IMR-90 (cell line): Measurements from ENCODE around the gene STRN. TPM values are rescaled to one million over a fixed set of nuclear protein-coding genes. Genes with fewer than 3 reads are reported as not detected.

Experiments used
- ATAC-seq: fragments of 200-7000 bp; cut with Tn5 transposase; 2 replicates; pipeline ENCODE4 v1.9.1; 2020; ENCODE audit warnings: low read depth, mild to moderate bottlenecking, moderate library complexity
- BruUV-seq: library from RNA; stranded (reverse); fragments of 400-500 nt; replicated peaks from 2 replicates; lab custom pipeline; 2021; lab: Mats Ljungman, UMichigan
- CTCF ChIA-PET: fragments of 300-600 bp; formaldehyde crosslinking; extraction: SDS; loops from one replicate; lab custom pipeline; 2021; ENCODE audit warnings: antibody characterized with exemption; lab: Yijun Ruan, JAX
- POLR2A ChIA-PET: fragments of 300-600 bp; sonication (Branson Sonifier 250); formaldehyde crosslinking; loops from one replicate; lab custom pipeline; 2022; ENCODE audit warnings: antibody characterized with exemption; ENCODE audit not compliant: unreplicated experiment; lab: Charles Lee
- DNase-seq: peaks from one replicate; pipeline ENCODE4 v3.0.0; 2013
- H2AFZ ChIP-seq: replicated peaks from 2 replicates; pipeline ENCODE3; 2013; ENCODE audit warnings: low read length, mild to moderate bottlenecking; ENCODE audit not compliant: poor library complexity
- H2AK5ac ChIP-seq: 2 replicates; pipeline ENCODE4 v1.6.1; 2013; ENCODE audit warnings: low read depth, low read length, inconsistent platforms
- H2AK9ac ChIP-seq: replicated peaks from 2 replicates; pipeline ENCODE3; 2013; ENCODE audit warnings: mild to moderate bottlenecking, low read depth, low read length, moderate library complexity; ENCODE audit not compliant: poor library complexity
- H2BK120ac ChIP-seq: 2 replicates; pipeline ENCODE4 v1.6.1; 2013; ENCODE audit warnings: low read depth, low read length, inconsistent platforms
- H2BK15ac ChIP-seq: 3 replicates; pipeline ENCODE4 v1.6.1; 2013; ENCODE audit warnings: low read depth, low read length, inconsistent platforms
- H2BK20ac ChIP-seq: 2 replicates; pipeline ENCODE4 v1.6.1; 2013; ENCODE audit warnings: low read depth, mild to moderate bottlenecking, inconsistent platforms, low read length, moderate library complexity
- H2BK5ac ChIP-seq: 2 replicates; pipeline ENCODE4 v1.6.1; 2013; ENCODE audit warnings: mild to moderate bottlenecking, low read depth, low read length, inconsistent platforms; ENCODE audit not compliant: poor library complexity, severe bottlenecking
- H3K14ac ChIP-seq: replicated peaks from 2 replicates; pipeline ENCODE4 v1.6.1; 2013; ENCODE audit warnings: low read depth, low read length, inconsistent platforms
- H3K18ac ChIP-seq: 2 replicates; pipeline ENCODE4 v1.6.1; 2013; ENCODE audit warnings: low read depth, low read length, control low read depth
- H3K23ac ChIP-seq: 2 replicates; pipeline ENCODE4 v1.6.1; 2013; ENCODE audit warnings: low read depth, low read length, inconsistent platforms
- H3K27ac ChIP-seq: 2 replicates; pipeline ENCODE4 v1.5.1; 2013; ENCODE audit warnings: mild to moderate bottlenecking, control low read depth, low read length; ENCODE audit not compliant: insufficient read depth
- H3K27me3 ChIP-seq: 2 replicates; pipeline ENCODE4 v1.6.1; 2013; ENCODE audit warnings: low read length; ENCODE audit not compliant: control insufficient read depth, insufficient read depth
- H3K36me3 ChIP-seq: 2 replicates; pipeline ENCODE4 v1.6.1; 2013; ENCODE audit warnings: low read length, mixed read lengths; ENCODE audit not compliant: control insufficient read depth, insufficient read depth
- H3K4ac ChIP-seq: 2 replicates; pipeline ENCODE4 v1.6.1; 2013; ENCODE audit warnings: low read depth, low read length, inconsistent platforms
- H3K4me1 ChIP-seq: 2 replicates; pipeline ENCODE4 v1.6.1; 2013; ENCODE audit warnings: low read length, mixed read lengths; ENCODE audit not compliant: control insufficient read depth, insufficient read depth
- H3K4me2 ChIP-seq: 2 replicates; pipeline ENCODE4 v1.6.1; 2013; ENCODE audit warnings: low read depth, mild to moderate bottlenecking, control low read depth, low read length, moderate library complexity
- H3K4me3 ChIP-seq: 2 replicates; pipeline ENCODE4 v1.5.1; 2013; ENCODE audit warnings: low read depth, mild to moderate bottlenecking, control low read depth, low read length, moderate library complexity; ENCODE audit not compliant: insufficient read depth
- H3K56ac ChIP-seq: 2 replicates; pipeline ENCODE4 v1.6.1; 2013; ENCODE audit warnings: low read length, inconsistent platforms; ENCODE audit not compliant: insufficient read depth; ENCODE audit errors: extremely low read depth
- H3K79me1 ChIP-seq, 2 experiments: 2 replicates each; pipeline ENCODE4 v1.6.1; 2013; ENCODE audit warnings: low read length in 2 of 2, inconsistent platforms in 1 of 2, low read depth in 1 of 2
- H3K9ac ChIP-seq: 2 replicates; pipeline ENCODE4 v1.6.1; 2013; ENCODE audit warnings: low read depth, low read length, control low read depth
- H3K9me1 ChIP-seq: 2 replicates; pipeline ENCODE4 v1.6.1; 2013; ENCODE audit warnings: low read length, inconsistent platforms; ENCODE audit not compliant: insufficient read depth
- H3K9me3 ChIP-seq: 2 replicates; pipeline ENCODE4 v1.6.1; 2013; ENCODE audit warnings: low read length; ENCODE audit not compliant: control insufficient read depth, insufficient read depth
- H4K20me1 ChIP-seq: 2 replicates; pipeline ENCODE4 v1.6.1; 2013; ENCODE audit warnings: low read length, inconsistent platforms; ENCODE audit not compliant: insufficient read depth
- H4K5ac ChIP-seq: 2 replicates; pipeline ENCODE4 v1.6.1; 2013; ENCODE audit warnings: mild to moderate bottlenecking, low read depth, low read length, control low read depth
- H4K8ac ChIP-seq, 2 experiments: 2 replicates each; pipeline ENCODE4 v1.6.1; 2013; ENCODE audit warnings: low read depth in 2 of 2, low read length in 2 of 2, control low read depth in 1 of 2, inconsistent platforms in 1 of 2
- H4K91ac ChIP-seq: 2 replicates; pipeline ENCODE4 v1.6.1; 2013; ENCODE audit warnings: low read depth, low read length, inconsistent platforms; ENCODE audit not compliant: insufficient read depth
- BHLHE40 ChIP-seq: fragments of 150-350 bp; IDR thresholded peaks from 2 replicates; pipeline ENCODE4 v1.6.1; 2016; ENCODE audit warnings: mild to moderate bottlenecking, low read depth, low read length
- CEBPB ChIP-seq: IDR thresholded peaks from 2 replicates; pipeline ENCODE4 v1.6.1; 2012; ENCODE audit warnings: low read depth, low read length, improper control_type of control experiment
- CHD1 ChIP-seq: IDR thresholded peaks from 2 replicates; pipeline ENCODE4 v1.6.1; 2012; ENCODE audit warnings: low read depth, low read length, improper control_type of control experiment
- ELK1 ChIP-seq: fragments of 150-350 bp; IDR thresholded peaks from 2 replicates; pipeline ENCODE4 v1.6.1; 2016; ENCODE audit warnings: low read depth, mild to moderate bottlenecking, low read length, moderate library complexity, borderline replicate concordance
- FOS ChIP-seq: fragments of 150-350 bp; IDR thresholded peaks from 2 replicates; pipeline ENCODE4 v1.6.1; 2016; ENCODE audit warnings: low read depth, low read length
- MAFK ChIP-seq: IDR thresholded peaks from 2 replicates; pipeline ENCODE4 v1.6.1; 2012; ENCODE audit warnings: low read depth, low read length, improper control_type of control experiment
- MAZ ChIP-seq: IDR thresholded peaks from 2 replicates; pipeline ENCODE4 v1.6.1; 2012; ENCODE audit warnings: low read depth, mild to moderate bottlenecking, low read length, improper control_type of control experiment, moderate library complexity, borderline replicate concordance
- MXI1 ChIP-seq: IDR thresholded peaks from 2 replicates; pipeline ENCODE4 v1.6.1; 2012; ENCODE audit warnings: low read depth, mild to moderate bottlenecking, low read length, moderate library complexity, borderline replicate concordance
- RAD21 ChIP-seq: IDR thresholded peaks from 2 replicates; pipeline ENCODE4 v1.6.1; 2012; ENCODE audit warnings: low read length, improper control_type of control experiment
- RCOR1 ChIP-seq: IDR thresholded peaks from 2 replicates; pipeline ENCODE4 v1.6.1; 2012; ENCODE audit warnings: mild to moderate bottlenecking, low read length, improper control_type of control experiment; ENCODE audit not compliant: insufficient replicate concordance
- RFX5 ChIP-seq: IDR thresholded peaks from 2 replicates; pipeline ENCODE4 v1.8.0; 2012; ENCODE audit warnings: low read depth, mild to moderate bottlenecking, low read length, moderate library complexity
- SMC3 ChIP-seq: fragments of 150-350 bp; IDR thresholded peaks from 2 replicates; pipeline ENCODE4 v1.6.1; 2016; ENCODE audit warnings: low read depth, mild to moderate bottlenecking, antibody characterized with exemption, low read length, moderate library complexity
- WGBS, 2 experiments: methylation state at CpG; one replicate each; pipeline versions ENCODE4 v1.1.5 to v1.1.7; 2013; ENCODE audit warnings: missing lambda C conversion rate in 2 of 2; ENCODE audit not compliant: insufficient read length in 1 of 2; ENCODE audit errors: extremely low coverage in 2 of 2; 5-methylcytosine and 5-hydroxymethylcytosine counted together
- dilution Hi-C: fragments of 300-500 bp; cut with HindIII; formaldehyde crosslinking; loops from one replicate; pipeline ENCODE4 v1.14.3; 2018; ENCODE audit warnings: low sequenced_read_pairs; ENCODE audit not compliant: unreplicated experiment
- in situ Hi-C: fragments of 300-500 bp; cut with MboI; formaldehyde crosslinking; loops from 3 replicates; pipeline ENCODE4 v1.14.3; 2019; ENCODE audit warnings: low sequenced_read_pairs, inconsistent platforms, mixed read lengths
- intact Hi-C: fragments of 100-400 bp; cut with micrococcal nuclease; formaldehyde crosslinking; loops from 2 replicates; pipeline ENCODE4 v1.10.0; 2022
- polyA plus RNA-seq, 3 experiments: library from polyadenylated mRNA; depleted of rRNA; stranded (reverse); fragments of >200 nt; gene quantifications; 2 replicates each; pipeline ENCODE4 v1.2.3, GENCODE V29; 2012; ENCODE audit warnings: low replicate concordance in 1 of 3
- total RNA-seq: library from RNA; depleted of rRNA; stranded (reverse); fragments of >200 nt; gene quantifications from 2 replicates; pipeline ENCODE4 v1.2.3, GENCODE V29; 2012
- TF ChIP-seq, protein P1 (sequence below): conservative IDR thresholded peaks from 2 replicates; pipeline ENCODE4 v1.5.1; 2012; ENCODE audit warnings: mild to moderate bottlenecking, low read depth, low read length, improper control_type of control experiment

Gene STRN
- total and polyA plus RNA-seq, 2 of the 4 experiments (the other 2 are of a cell fraction), result 5.1 to 23.3 TPM

- no peak overlapping the region for H4K91ac ChIP-seq
- H3K9me1 ChIP-seq, result no peaks in the 10 kb centered on the region
- no peak overlapping the region for H3K23ac ChIP-seq
- no peak overlapping the region for H4K5ac ChIP-seq
- TF ChIP-seq, protein P1, sequence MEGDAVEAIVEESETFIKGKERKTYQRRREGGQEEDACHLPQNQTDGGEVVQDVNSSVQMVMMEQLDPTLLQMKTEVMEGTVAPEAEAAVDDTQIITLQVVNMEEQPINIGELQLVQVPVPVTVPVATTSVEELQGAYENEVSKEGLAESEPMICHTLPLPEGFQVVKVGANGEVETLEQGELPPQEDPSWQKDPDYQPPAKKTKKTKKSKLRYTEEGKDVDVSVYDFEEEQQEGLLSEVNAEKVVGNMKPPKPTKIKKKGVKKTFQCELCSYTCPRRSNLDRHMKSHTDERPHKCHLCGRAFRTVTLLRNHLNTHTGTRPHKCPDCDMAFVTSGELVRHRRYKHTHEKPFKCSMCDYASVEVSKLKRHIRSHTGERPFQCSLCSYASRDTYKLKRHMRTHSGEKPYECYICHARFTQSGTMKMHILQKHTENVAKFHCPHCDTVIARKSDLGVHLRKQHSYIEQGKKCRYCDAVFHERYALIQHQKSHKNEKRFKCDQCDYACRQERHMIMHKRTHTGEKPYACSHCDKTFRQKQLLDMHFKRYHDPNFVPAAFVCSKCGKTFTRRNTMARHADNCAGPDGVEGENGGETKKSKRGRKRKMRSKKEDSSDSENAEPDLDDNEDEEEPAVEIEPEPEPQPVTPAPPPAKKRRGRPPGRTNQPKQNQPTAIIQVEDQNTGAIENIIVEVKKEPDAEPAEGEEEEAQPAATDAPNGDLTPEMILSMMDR, result no peak
- TF ChIP-seq MXI1 (no peak), BHLHE40 (no peak), CEBPB (no peak), ELK1 (no peak), FOS (no peak), MAZ (no peak), SMC3 (no peak), RFX5 (no peak), CHD1 (no peak), MAFK (no peak), RAD21 (no peak), RCOR1 (no peak)
- no peak overlapping the region for H3K56ac ChIP-seq
- no peaks in the 10 kb centered on the region for H3K79me1 ChIP-seq
- no peak overlapping the region for H3K27ac ChIP-seq
- no peaks in the 10 kb centered on the region for H4K20me1 ChIP-seq
- H3K14ac ChIP-seq, result no peak overlapping the region
- no peak overlapping the region for H2AK9ac ChIP-seq
- H3K4ac ChIP-seq, result no peak overlapping the region
- no peak overlapping the region for H2BK120ac ChIP-seq
- intact Hi-C loops, result no loop called here
- H3K9me3 ChIP-seq, result no peaks in the 10 kb centered on the region
- no peak overlapping the region for H3K18ac ChIP-seq
- no peak overlapping the region for H4K8ac ChIP-seq
- no peaks in the 10 kb centered on the region for H3K36me3 ChIP-seq
- dilution Hi-C loops, result no loop called here
- H2AFZ ChIP-seq, result no peak overlapping the region
- no peak overlapping the region for H3K4me2 ChIP-seq
- H2BK20ac ChIP-seq, result no peak overlapping the region
- no CpG with 5 or more reads among the region's 2 CpGs for WGBS, 2 experiments
- H2BK15ac ChIP-seq, result no peak overlapping the region
- H2BK5ac ChIP-seq, result no peak overlapping the region
- no peak overlapping the region for H2AK5ac ChIP-seq
- DNase-seq (no peak), ATAC-seq (no peak)
- no peak overlapping the region for H3K4me3 ChIP-seq
- H3K9ac ChIP-seq, result no peak overlapping the region
- ChIA-PET CTCF (no interaction called here), POLR2A (no interaction called here)
- no peaks in the 10 kb centered on the region for H3K27me3 ChIP-seq
- BruUV-seq, result no TSS peak
- H3K4me1 ChIP-seq, result no peaks in the 10 kb centered on the region
- in situ Hi-C loops, result no loop called here
These were observed 132.1 kb downstream of the STRN start for GRCh38 chr2:36834203-36834602.
